Measurements from ENCODE around the gene GPR183.

The GPR183 gene

DNA sequence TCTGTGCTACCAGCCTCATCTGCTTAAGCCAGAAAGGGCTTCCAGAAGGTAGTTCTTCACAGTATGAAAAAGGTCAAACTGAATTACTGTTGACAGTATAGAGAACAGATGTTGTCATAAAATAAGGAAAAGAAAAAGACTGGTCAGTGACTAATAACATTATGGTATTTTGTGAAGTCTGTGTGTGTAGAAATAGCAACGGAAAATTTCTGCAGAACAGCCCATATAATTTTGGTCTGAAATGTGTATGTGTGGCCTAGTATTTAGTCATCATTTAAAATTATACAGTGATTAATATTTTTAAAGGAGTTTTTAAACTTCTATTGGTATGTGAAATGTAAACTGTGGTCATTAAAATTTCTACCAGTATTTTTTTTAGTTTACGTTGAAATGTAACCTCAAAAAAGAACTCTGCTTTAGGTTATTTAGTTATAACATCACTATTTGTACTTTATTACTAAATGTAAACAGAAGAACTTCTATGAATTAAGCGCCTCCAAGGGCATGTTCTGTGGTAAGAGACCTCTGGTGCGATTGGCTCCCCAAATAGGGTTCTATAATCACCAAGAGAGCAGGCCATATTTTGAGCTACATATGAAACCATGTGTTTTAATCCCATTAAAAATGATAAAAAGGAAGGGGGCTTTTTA lies 3.3 kb upstream of the GPR183 start:
- DNase-seq, result no peak

DNA sequence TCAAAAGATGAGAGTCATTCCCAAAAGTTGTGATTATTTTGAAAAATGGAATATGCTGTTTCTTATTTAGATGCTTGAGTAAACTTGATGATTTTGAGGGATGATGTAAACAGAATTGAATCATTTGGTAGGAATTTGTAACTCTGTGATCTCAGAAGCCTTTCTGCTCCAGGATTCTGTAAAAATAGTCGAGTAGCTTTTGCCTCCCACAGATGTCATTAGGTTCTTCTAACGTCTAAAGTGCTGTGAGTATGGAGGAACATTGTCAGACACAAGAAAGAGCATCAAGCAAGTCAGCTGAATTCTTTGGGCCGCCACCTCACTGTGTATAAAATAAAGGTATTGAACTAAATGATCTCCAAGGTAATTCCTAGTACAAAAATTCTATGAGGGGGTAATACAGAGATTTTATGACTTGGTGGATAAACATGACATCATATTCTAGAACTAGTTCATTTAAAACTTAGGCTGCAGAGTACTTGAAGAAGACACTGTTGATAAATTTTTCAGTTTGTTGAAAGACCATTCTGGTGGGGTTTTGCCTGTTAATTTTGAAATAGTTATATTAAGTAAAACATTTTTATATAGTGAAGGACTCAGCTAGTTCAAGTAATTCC lies 1.4 kb upstream of the GPR183 start:
- DNase-seq, result no peak

DNA sequence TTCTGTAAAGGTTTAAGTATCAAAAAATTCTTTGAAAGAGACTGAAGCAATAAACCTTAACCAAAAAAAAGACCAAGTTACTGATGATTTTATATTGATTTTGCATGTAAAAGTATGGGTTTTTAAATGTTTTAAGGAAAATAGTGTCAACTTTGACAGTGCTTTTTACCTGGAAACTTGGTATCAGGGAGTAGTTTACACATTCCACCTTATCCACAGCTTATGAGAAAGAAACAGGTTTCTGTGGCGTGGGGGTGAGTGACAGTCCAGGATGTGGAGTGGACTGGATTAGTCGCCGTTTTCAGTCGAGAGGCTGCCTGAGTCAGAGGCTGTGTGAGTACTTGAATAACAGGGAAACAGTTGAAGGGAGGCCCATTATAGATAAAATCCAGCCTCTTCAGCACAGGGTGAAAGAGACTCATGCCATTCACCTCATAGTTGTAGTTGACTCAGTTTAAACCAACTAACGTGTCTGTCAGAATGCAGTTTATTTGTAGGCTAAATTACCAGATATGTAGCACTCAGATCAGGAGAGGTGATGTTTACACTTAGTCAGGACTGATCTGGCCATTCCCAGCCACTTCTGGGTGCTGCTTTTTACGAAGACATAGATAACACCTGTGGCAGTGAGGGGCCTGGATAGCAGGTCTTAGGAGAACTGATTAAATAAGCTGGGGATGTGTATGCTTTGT lies 595 bp upstream of the GPR183 start:
- DNase-seq, result peak; percentile 11 to 42 (median 18)

DNA sequence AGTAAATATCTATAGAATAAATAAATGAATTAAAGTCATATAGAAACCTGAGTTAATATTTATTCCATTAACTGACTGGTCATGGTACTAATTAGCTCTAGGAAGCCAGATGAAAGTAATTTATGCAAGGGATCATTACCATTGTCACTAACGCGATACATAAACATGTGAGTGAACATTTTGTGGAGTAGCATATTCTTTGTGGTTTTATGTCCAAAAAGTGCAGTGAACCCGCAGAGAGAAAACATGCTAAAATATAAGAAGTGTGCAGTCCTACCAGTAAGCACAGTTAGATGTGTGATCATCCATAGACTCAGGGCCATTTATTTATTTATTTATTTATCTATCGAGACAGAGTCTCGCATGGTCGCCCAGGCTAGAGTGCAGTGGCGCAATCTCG lies 1.6 kb downstream of the GPR183 start:
- no peak for DNase-seq

DNA sequence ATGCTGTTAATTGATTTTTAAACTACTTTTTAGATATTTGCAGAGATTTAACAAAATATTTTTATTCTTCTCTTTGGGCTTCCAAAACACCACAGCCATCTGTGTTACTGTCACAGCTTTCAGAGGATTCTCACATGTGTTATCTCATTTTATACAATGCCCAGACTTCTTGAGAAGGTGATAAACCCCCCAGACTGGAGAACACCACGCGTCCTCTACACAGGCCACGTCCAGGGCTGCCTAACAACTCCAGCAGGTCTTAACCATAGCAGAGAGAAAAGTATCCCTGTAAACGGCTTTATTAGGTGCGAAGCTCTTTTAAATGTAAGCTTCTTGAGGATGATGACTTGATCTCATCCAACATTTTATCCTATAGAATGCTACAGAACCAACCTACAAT lies 2.0 kb downstream of the GPR183 start:
- no peak for DNase-seq

DNA sequence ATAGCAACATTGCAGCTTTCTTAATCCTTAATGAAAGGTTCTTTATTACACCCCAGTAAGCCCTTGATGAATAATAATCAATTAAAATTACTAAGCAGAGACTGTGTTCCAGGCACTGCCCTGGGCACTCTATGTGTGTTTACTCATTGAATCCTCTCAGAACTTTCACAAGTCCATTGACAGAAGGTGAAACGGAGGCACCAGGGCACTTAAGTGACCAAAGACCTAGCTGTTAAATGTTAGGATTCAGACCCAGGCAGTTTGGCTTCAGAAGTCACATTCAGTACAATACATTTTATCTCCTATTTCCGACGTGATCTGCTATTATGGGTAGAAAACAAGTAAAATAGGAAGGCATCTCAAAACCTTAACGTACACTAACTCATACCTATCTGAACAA lies 2.7 kb downstream of the GPR183 start:
- DNase-seq, result no peak

DNA sequence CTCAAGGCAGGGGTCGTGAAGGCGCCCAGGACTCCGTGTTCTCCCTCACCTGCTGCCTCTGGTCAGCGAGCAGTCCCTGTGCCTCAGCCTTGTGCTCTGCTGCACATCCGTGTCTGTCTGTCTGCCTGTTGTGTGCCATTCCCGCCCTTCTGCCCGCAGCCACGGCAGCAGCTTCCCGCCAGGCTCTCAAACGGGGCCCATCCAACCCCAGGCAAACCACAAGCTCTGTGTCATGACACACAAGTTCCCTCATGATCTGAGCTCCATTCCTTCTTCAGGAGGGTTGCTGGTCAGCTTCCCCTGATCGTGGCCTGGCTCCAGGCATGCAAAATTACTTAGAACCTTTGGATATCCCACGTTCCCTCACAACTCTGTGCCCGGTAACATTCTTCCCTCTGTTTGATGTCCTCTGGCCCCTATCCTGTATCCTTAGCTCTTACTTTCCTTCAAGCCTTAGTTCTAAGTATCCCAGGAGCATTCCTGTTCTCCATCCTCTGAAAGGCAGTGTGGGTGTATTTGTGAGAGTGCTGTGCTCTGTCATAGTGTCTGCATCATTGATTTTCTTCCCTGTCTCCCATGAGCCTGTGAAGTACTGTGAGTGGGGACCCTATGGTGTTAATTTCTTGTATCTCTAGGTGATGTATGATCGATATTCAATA lies 3.2 kb downstream of the GPR183 start:
- no peak for DNase-seq

DNA sequence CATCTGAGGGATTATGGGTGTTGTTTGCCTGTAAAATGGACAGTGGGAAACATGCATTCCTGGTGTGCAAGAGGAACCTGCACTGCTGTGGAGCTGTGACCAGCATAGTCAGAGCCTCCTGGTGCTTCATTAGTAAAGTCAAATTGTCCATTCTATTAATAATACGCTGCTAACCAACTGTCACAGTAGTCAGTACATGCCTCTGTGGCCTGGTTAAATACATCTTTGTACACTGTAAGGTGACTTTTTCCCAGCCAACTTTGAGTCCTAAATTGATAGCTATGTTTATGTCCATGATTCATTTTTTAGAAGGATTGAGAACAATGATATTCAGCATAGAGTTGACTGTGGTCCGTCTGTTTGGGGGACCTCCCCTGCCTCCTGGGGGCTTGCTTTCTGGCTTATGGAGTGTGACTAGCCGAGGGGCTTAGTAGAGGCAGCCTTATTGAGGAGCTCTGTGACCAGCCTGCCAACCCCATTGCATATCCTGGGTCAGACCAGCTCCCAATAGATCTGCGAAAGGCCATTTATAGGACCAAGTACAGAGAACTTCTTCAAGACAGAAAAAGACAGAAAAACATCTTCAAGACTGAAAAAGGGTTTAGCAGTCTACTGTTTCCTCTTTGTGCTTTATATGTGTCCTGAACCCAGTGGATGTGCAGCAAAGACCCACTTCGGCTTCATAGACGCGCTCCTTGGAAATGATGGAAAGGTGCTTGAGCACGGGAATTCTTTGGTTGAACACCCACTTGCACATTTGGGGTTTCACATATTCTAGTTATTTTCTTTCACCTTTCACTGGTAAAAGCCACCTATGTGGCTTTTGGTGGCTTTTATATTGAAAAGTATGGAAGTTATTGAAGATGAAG lies 4.3 kb downstream of the GPR183 start:
- DNase-seq, result no peak

DNA sequence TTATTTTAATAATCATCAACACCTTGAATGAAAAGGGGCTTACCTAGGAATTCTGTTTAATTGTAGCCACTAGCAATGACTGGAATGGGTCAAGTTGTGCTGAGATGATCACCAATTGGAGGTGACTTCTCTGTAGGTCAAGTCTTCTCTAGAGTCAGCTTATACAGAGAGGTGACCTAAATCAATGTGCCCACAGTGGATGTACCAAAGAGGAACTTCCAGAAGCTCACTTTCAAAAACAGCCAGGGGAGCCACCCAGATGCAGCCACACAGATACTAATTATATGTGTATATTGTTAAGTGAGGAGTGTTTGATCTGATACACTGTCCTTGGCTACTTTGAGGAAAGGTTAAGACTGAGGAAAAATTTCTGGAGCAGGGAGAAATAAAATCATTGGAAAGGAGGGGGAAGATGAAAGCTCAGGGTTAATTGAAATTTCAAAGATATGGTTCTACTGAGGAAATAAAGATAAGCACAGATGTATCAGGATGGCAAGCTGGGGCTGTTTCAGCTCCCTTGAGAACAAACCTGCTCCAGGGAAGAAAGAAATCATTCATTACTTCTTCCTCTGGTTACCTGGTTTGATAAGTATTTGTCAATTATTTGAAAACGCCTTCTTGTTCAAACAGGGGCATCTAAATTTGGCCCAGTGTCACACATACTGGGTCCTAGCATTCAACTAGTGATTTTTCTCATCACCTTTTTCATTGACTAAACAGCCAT lies 5.1 kb downstream of the GPR183 start:
- no peak for DNase-seq

DNA sequence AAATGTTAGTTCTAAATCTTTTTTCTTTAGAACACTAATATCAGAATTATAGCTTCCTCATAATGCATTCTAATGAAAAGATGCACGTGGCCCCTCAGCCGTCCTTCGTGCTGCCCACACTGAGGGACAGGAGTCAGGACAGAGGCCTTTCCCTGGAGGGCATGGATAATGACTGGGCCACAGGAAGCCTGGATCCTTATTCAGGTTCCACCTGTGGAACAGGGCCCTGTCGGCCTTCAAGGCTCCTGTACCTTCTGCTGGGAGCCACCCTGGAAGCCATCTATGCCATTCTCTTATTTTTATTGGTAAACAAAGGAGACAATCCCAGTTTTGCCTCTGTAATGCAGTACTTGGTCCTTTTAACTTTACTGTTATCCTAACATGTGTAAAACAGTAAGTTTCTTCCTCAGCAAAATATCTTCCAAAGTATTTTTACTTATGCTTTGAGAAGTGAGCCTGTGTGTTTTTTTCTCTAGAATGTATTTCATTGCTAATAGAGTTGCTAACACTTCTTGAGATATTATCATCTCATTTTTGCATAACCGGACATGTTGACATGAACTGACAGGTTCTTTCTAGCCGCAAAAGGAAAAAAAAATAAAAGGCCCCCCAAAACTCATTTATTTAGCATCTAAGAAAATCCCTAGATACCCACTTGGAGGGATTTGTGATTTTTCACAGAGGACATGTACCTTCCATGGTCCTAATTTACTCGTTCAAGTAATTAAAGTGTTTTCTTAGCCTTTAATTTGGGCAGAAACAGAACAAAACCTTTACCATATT lies 6.0 kb downstream of the GPR183 start:
- no peak for DNase-seq

DNA sequence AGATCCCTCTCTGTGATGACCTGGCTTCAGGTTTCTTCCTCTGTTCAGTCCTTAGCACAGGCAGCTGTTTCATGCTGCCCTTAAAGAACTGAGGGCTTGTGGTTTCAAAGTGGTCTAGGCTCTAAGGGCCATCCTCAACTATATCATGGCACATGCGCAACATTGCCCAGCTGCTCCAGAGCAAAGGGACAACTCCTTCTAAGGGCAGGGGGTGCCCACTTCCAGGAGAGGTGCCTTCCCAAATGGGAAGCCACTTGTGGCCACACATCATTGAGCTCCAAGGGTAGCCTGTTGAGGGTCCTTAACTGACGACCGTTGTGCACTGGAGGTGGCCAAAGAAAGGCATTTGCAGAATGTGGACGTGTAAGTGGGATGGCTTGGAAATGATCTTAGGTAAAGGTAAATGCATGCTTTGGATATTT lies 7.3 kb downstream of the GPR183 start:
- no peak for DNase-seq

DNA sequence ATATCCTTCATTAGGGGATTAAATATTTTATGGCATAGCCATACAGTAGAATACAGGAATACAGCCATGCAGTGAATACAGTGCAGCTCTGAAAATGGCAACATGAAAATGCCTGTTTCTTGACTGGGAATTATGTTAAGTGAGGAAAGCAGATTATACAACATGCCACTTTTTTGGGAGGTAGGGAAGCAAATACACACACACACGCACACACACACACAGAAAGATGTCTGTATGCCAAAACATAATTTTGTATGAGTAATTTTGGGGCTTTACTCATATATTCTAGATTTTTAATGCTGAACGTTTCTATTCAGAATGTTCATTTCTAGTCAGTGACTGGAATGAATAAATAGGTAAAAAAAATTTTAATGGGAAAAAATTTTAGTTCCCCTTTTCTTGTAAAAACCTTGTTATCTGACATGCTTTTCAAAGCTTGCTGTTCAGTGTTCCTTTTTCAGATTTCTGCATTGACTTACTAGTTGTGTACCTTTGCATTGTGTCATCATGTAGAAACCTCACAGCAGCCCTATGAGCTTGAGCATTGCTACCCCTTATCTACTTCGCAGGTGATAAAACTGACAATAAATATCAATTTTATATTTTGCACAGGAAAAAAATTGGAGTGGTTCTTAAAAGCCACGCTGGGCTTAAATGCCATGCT lies 7.8 kb downstream of the GPR183 start:
- no peak for DNase-seq

DNA sequence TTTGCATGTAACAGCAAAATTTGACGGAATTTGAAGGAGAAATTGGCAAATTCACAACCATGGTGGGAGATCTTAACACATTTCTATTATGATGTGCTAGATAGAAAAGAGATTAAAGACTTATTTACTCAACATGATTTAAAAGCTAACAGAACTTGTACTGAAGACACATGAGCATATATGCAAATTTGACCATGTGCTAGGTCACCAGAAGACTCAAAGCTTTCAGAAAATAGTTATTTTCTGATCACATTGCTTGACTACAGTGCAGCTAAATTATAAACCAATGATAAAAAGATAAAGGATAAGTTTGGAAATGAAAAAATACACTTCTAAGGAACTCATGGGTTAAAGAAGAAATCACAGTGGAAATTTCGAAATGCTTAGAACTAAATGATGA lies 9.1 kb downstream of the GPR183 start:
- no peak for DNase-seq

DNA sequence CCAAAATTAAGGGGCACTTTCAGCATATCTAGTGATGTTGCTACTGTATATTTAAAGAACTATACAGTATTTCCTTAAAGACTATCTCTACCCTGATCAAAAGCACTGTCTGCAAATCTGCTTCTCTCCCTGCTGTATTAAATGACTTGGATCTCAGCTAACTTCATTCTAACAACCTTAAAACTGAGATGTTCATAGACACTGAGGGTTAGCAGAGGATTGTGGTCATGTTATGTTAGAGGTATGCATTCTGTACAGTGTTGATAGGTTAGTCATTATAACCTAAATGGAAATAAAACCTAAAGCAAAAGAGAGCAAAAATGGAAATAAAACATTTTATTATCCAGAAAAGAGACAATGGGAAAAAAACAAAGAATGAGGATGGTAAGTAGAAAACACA lies 9.9 kb downstream of the GPR183 start:
- no peak for DNase-seq

DNA sequence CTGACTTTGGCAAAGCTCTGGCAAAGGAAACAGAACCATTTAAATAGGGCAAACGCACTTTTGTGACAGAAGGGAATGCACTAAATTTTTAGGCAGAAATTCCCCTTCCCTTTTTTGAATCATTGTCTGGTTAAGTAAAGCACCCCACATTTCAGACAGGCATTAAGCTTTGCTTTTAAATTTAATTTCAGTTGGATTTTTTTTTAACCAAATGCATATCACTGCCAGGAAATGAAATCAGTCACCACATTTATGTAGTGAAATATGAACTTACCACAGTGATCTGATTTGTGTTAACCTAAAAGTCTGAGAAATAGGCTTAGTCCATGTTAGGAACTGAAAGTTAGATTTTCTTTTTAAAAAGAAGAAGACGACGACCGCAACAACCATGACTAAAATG lies 10.8 kb downstream of the GPR183 start:
- DNase-seq, result no peak

DNA sequence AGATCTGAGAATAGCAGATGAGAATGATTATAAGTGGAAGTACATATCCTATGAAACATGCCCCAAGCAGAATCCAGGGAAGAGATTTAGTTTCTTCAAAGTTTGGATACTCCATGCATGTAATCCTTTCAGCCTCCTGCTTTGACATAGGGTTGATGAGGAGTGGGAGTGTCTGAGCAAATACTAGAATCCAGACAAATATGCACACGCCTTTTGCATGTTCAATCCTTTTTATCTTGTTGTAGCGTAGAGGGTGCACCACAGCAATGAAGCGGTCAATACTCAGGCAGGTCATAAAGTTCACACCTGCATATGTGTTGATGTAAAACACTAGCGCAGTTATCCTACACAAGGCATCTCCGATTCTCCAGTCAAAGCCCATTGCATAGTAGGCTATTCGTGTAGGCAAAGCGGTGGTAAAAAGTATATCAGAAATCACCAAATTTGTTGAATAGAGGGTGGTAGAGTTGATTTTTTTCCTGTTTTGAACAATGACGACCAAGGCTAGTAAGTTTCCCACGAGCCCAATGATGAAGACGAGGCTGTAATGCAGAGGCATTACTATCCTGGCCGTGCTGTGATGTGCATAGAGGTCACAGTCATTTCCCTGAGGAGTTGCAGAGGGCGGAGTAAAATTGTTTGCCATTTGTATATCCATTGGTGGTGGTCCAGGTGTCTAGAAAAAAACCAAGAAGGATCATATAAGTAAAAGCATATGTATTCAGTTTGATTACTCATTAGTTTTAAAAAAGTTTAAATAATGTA lies 11.5 kb downstream of the GPR183 start:
- DNase-seq, result no peak

DNA sequence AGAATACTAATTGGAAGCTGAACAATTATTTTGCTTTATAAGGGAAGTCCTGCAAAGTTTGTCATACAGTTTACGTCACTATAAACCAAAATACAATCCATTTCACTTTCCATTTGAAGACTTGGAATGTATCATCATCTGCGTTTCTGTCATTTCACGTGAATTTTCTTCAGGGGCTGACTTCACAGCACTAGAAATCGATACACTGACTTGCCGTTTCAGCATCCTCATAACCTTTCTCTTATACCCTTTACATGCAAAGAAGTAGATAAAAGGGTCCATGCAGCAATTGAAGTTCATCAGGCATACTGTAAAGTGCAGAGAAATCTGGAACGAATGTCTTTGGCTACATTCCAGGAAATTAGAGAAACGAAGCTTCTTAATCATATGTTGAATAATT lies 12.2 kb downstream of the GPR183 start:
- DNase-seq, result no peak

DNA sequence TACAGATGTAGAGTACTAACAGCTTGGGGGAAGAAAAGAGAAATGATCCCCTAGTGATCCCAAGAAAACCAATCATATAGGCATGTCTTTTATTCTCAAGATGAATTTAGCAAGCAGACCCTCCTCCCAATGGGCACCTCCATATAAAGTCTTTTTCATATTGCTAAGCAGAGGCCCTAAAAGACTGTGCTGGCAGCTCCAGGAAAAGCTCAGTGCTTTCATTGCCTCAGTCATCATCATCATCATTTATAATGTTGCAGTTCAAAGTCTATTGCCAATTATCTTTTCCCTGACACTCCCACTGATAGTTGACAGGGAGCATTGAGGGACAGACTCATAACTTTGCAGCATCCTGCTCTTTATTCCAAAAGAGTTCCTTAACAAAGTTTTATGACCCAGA lies 13.0 kb downstream of the GPR183 start:
- DNase-seq, result no peak

DNA sequence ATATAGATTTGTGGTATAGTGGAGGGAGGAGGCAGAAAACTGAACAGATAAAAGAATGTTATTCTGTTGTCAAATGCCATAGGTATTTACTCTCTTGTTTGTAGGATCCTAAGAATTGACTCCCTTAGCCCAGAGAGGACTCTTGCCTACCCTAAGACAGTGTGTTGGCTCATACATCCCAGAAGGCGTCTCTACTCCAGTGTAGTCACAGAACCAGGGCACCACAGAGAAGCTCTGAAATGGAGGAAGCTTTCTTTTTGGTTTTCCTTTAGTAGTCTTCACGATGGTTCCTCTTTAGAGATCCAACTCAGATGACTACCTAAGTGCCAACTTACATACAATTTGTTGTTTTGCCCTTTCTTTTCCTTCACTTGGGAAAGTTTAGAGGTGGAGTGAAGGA lies 14.0 kb downstream of the GPR183 start:
- no peak for DNase-seq

DNA sequence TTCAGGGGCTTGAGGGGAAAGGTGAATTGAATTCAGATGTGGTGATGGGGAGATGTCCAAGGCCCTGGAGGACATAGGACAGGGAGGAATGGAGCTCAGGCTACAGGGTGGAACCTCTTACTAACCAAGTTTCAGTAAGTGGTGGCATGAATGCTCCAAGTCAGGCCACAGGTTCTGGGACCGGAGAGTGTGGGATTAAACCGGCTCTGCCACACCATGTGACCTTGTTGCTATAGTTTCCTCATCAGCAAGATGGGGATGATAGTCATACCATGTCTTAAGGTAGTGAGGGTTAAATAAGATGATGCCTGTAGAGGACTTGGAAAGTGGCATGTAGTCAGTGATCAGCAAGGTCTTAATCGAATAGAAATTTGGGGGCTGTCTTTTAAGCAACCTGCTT lies 16.3 kb downstream of the GPR183 start:
- DNase-seq, result no peak

Data from activated CD4-positive, CD25-positive, alpha-beta regulatory T cell (primary cell).